DND-41 (cell line): ENCODE results near the gene PTPRG.

Experiments used
- ATAC-seq: fragments of 200-7000 bp; cut with Tn5 transposase; 3 replicates; pipeline ENCODE4 v1.9.1; 2021; ENCODE audit warnings: low read depth; ENCODE audit not compliant: insufficient read depth
- DNase-seq: peaks from one replicate; pipeline ENCODE4 v3.0.0-alpha.2; 2020
- H2AFZ ChIP-seq: 2 replicates; pipeline ENCODE4 v1.6.0; 2012; ENCODE audit warnings: low read depth, low read length
- H3K27ac ChIP-seq: 2 replicates; pipeline ENCODE4 v1.5.1; 2012; ENCODE audit warnings: low read length, inconsistent platforms
- H3K27me3 ChIP-seq: fragments of 200-600 bp; sonication (generic); 2 replicates; pipeline ENCODE4 v1.6.0; 2012; ENCODE audit warnings: low read length, mild to moderate bottlenecking, inconsistent platforms; ENCODE audit not compliant: insufficient read depth, poor library complexity
- H3K36me3 ChIP-seq: 2 replicates; pipeline ENCODE4 v1.5.1; 2012; ENCODE audit warnings: low read length, inconsistent platforms; ENCODE audit not compliant: insufficient read depth
- H3K4me1 ChIP-seq: 2 replicates; pipeline ENCODE4 v1.5.1; 2012; ENCODE audit warnings: mild to moderate bottlenecking, low read length; ENCODE audit not compliant: insufficient read depth
- H3K4me2 ChIP-seq: 2 replicates; pipeline ENCODE4 v1.6.0; 2012; ENCODE audit warnings: mild to moderate bottlenecking, moderate library complexity, low read length, inconsistent platforms; ENCODE audit not compliant: insufficient read depth
- H3K4me3 ChIP-seq, 2 experiments: fragments of 200-600 bp in 1 of 2; shearing (Covaris generic) in 1 of 2; 2 replicates each; pipeline ENCODE4 v1.5.1; 2012 to 2016; ENCODE audit warnings: inconsistent platforms in 2 of 2, low read length in 2 of 2, mild to moderate bottlenecking in 2 of 2, low read depth in 1 of 2, moderate library complexity in 1 of 2
- H3K79me2 ChIP-seq: 2 replicates; pipeline ENCODE4 v1.6.0; 2012; ENCODE audit warnings: low read length, inconsistent platforms; ENCODE audit not compliant: insufficient read depth
- H3K9ac ChIP-seq: 2 replicates; pipeline ENCODE4 v1.6.0; 2012; ENCODE audit warnings: low read depth, mild to moderate bottlenecking, inconsistent platforms, low read length, moderate library complexity
- H3K9me3 ChIP-seq: 2 replicates; pipeline ENCODE4 v1.5.1; 2012; ENCODE audit warnings: low read length, moderate library complexity, mild to moderate bottlenecking, inconsistent platforms; ENCODE audit not compliant: insufficient read depth, severe bottlenecking
- H4K20me1 ChIP-seq: 2 replicates; pipeline ENCODE4 v1.6.0; 2012; ENCODE audit warnings: low read length; ENCODE audit not compliant: insufficient read depth
- EZH2 ChIP-seq: IDR thresholded peaks from 3 replicates; pipeline ENCODE4 v1.6.1; 2012; ENCODE audit warnings: borderline replicate concordance, low read depth, mild to moderate bottlenecking, moderate library complexity, low read length, inconsistent platforms; ENCODE audit not compliant: severe bottlenecking
- TF ChIP-seq, protein P1 (sequence below): IDR thresholded peaks from 2 replicates; pipeline ENCODE4 v1.5.1; 2012; ENCODE audit warnings: borderline replicate concordance, low read length, moderate library complexity, mild to moderate bottlenecking; ENCODE audit not compliant: poor library complexity, severe bottlenecking; ENCODE audit errors: extremely low read depth

PTPRG gene

DNA sequence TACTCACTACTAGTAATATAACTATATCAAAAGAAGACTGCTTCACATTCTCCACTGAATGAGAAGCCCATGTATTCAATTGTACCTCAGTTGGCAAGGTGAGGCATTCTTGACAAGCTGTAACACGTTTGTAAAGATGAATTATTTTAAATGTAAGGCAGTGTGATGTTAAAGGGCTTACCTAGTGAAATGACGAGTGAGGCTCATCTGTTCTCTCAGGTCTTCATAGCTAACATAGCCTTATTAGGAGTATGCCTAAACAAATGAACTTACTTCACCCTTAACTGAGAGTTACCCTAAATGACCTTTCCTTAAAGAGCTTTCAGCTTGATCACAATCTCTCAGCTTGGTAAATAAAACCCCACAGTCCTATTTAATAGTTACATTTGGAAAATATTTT lies 684.7 kb downstream of the PTPRG start:
- no peak overlapping the region for H3K4me3 ChIP-seq
- H3K27ac ChIP-seq: no peak overlapping the region
- H3K9me3 ChIP-seq: no peaks in the 10 kb centered on the region
- TF ChIP-seq, protein P1, sequence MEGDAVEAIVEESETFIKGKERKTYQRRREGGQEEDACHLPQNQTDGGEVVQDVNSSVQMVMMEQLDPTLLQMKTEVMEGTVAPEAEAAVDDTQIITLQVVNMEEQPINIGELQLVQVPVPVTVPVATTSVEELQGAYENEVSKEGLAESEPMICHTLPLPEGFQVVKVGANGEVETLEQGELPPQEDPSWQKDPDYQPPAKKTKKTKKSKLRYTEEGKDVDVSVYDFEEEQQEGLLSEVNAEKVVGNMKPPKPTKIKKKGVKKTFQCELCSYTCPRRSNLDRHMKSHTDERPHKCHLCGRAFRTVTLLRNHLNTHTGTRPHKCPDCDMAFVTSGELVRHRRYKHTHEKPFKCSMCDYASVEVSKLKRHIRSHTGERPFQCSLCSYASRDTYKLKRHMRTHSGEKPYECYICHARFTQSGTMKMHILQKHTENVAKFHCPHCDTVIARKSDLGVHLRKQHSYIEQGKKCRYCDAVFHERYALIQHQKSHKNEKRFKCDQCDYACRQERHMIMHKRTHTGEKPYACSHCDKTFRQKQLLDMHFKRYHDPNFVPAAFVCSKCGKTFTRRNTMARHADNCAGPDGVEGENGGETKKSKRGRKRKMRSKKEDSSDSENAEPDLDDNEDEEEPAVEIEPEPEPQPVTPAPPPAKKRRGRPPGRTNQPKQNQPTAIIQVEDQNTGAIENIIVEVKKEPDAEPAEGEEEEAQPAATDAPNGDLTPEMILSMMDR: no peak
- no peak for TF ChIP-seq EZH2
- no peaks in the 10 kb centered on the region for H3K27me3 ChIP-seq
- no peaks in the 10 kb centered on the region for H3K36me3 ChIP-seq
- H3K4me2 ChIP-seq: no peak overlapping the region
- ATAC-seq (no peak), DNase-seq (no peak)
- no peak overlapping the region for H3K9ac ChIP-seq
- H2AFZ ChIP-seq: no peak overlapping the region
- H3K79me2 ChIP-seq: no peaks in the 10 kb centered on the region
- H4K20me1 ChIP-seq: no peaks in the 10 kb centered on the region
- H3K4me1 ChIP-seq: no peaks in the 10 kb centered on the region

DNA sequence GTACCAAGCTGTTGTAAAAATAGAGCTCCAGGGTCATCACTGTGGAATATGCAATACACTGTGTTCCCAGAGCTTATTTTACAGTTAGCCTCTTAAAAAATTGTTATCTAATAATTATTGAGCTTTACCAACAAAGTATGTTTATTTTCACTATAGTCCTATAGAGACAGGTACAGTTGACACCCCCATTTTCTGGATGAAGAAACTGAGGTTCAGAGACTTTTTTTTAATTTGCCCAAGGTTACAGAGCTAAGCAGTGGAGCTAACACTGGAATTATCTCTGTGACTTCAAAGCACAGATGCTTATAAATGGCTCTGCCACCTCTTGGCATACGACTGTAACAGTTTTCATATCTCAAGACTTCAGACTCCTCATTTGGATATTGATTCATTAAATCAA lies 685.6 kb downstream of the PTPRG start:
- H3K4me2 ChIP-seq: no peak overlapping the region
- H4K20me1 ChIP-seq: no peaks in the 10 kb centered on the region
- H3K4me3 ChIP-seq: no peak overlapping the region
- H3K4me1 ChIP-seq: no peaks in the 10 kb centered on the region
- H2AFZ ChIP-seq: no peak overlapping the region
- H3K9ac ChIP-seq: no peak overlapping the region
- H3K27me3 ChIP-seq: no peaks in the 10 kb centered on the region
- DNase-seq: no peak
- H3K79me2 ChIP-seq: no peaks in the 10 kb centered on the region
- TF ChIP-seq EZH2: no peak
- TF ChIP-seq, protein P1: no peak
- H3K9me3 ChIP-seq: no peaks in the 10 kb centered on the region
- no peaks in the 10 kb centered on the region for H3K36me3 ChIP-seq
- no peak for ATAC-seq
- H3K27ac ChIP-seq: no peak overlapping the region

DNA sequence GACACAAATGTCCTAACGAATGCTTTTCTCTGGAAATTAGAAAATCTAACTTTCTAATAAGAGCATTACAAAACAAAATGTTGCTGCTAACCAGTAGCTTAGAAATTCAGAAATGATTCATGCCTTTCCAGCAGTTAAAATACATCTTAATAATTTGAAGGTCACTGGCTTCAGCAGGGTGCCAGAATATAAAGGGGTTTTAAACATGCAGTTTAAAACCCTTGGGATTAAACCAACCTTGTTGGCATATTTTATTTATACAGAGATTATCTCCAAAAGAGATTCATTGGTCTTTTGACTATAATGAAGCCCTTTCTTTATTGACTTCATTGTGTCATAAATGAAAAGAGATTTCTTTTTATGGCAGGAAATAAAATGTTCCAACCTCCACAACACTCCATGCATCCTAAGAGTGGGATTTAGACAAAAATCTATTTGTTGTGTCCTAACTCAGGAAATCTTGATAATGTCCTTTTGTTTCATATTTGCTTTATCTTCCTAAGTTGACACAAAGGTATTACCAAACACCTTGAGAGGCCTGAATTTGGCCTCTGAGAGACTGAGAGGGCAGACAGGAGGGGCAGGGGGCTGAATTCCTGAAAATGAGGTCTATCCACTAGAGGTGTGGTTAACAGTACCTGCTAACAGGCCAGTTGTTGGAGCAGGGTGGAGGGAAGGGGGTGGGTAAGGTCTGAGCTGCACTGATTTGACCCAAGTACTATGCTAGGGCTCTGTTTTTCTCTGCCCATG lies 687.5 kb downstream of the PTPRG start:
- no peak overlapping the region for H3K4me2 ChIP-seq
- no peaks in the 10 kb centered on the region for H3K9me3 ChIP-seq

More for the DNA sequence above, 687.5 kb downstream of the PTPRG start:
- DNase-seq (no peak), ATAC-seq (no peak)
- no peaks in the 10 kb centered on the region for H3K79me2 ChIP-seq
- H2AFZ ChIP-seq: no peak overlapping the region
- TF ChIP-seq EZH2: no peak
- TF ChIP-seq, protein P1: no peak
- no peaks in the 10 kb centered on the region for H3K27me3 ChIP-seq
- H3K27ac ChIP-seq: no peak overlapping the region
- no peaks in the 10 kb centered on the region for H3K4me1 ChIP-seq
- H4K20me1 ChIP-seq: no peaks in the 10 kb centered on the region
- H3K9ac ChIP-seq: no peak overlapping the region
- no peaks in the 10 kb centered on the region for H3K36me3 ChIP-seq
- no peak overlapping the region for H3K4me3 ChIP-seq
